ENCODE results near the gene ZNF330. TPM values are rescaled to one million over a fixed set of nuclear protein-coding genes. Genes with fewer than 3 reads are reported as not detected.

ZNF330 gene
- total RNA-seq, 1 donor from 2014 or later: 33.8 TPM

GRCh38 chr4:141196227-141196933 is 24.3 kb upstream of the ZNF330 start:
- H3K27me3 Mint-ChIP-seq (ENCODE audit: low read depth): peaks cover 39% of the 10 kb centered on the region
- no peak overlapping the region for H3K27ac Mint-ChIP-seq (ENCODE audit: unreplicated experiment)
- no peak for DNase-seq (ENCODE audit: low read depth, low spot score)
- no peaks in the 10 kb centered on the region for H3K9me3 Mint-ChIP-seq
- H3K36me3 Mint-ChIP-seq (ENCODE audit: low read depth): no peaks in the 10 kb centered on the region
- H3K4me3 Mint-ChIP-seq: no peak overlapping the region
- no peak for TF ChIP-seq CTCF (conservative IDR thresholded peaks at IDR 0.05)
- no peaks in the 10 kb centered on the region for H3K4me1 Mint-ChIP-seq

- no peak for TF ChIP-seq CTCF (conservative IDR thresholded peaks at IDR 0.05)
- Mint-ChIP-seq H3K27ac (ENCODE audit: unreplicated experiment) (no peak overlapping the region), H3K27me3 (ENCODE audit: low read depth) (peaks cover 19% of the 10 kb centered on the region), H3K9me3 (no peaks in the 10 kb centered on the region), H3K36me3 (ENCODE audit: low read depth) (no peaks in the 10 kb centered on the region), H3K4me3 (no peak overlapping the region), H3K4me1 (no peaks in the 10 kb centered on the region)
- no peak for DNase-seq (ENCODE audit: low read depth, low spot score)
Observed at GRCh38 chr4:141207961-141208360, 12.7 kb upstream of the ZNF330 start.

- DNase-seq (ENCODE audit: low read depth, low spot score): no peak
- H3K9me3 Mint-ChIP-seq: no peaks in the 10 kb centered on the region
- H3K4me3 Mint-ChIP-seq: no peak overlapping the region
- no peak for TF ChIP-seq CTCF (conservative IDR thresholded peaks at IDR 0.05)
- no peaks in the 10 kb centered on the region for H3K36me3 Mint-ChIP-seq (ENCODE audit: low read depth)
- H3K27ac Mint-ChIP-seq (ENCODE audit: unreplicated experiment): no peak overlapping the region
- H3K27me3 Mint-ChIP-seq (ENCODE audit: low read depth): peaks cover 9% of the 10 kb centered on the region
- peaks cover 3% of the 10 kb centered on the region for H3K4me1 Mint-ChIP-seq
Observed at GRCh38 chr4:141210168-141210567, 10.5 kb upstream of the ZNF330 start.

GRCh38 chr4:141213550-141213991 is 7.1 kb upstream of the ZNF330 start:
- TF ChIP-seq CTCF (conservative IDR thresholded peaks at IDR 0.05): no peak
- no peaks in the 10 kb centered on the region for H3K27me3 Mint-ChIP-seq (ENCODE audit: low read depth)
- no peaks in the 10 kb centered on the region for H3K36me3 Mint-ChIP-seq (ENCODE audit: low read depth)
- DNase-seq (ENCODE audit: low read depth, low spot score): no peak
- peaks cover 4% of the 10 kb centered on the region for H3K4me1 Mint-ChIP-seq
- no peak overlapping the region for H3K4me3 Mint-ChIP-seq
- H3K9me3 Mint-ChIP-seq: no peaks in the 10 kb centered on the region
- no peak overlapping the region for H3K27ac Mint-ChIP-seq (ENCODE audit: unreplicated experiment)

- Mint-ChIP-seq H3K4me3 (no peak overlapping the region), H3K4me1 (peaks cover 7% of the 10 kb centered on the region), H3K27ac (ENCODE audit: unreplicated experiment) (no peak overlapping the region), H3K9me3 (peaks cover 3% of the 10 kb centered on the region), H3K36me3 (ENCODE audit: low read depth) (peaks cover 3% of the 10 kb centered on the region), H3K27me3 (ENCODE audit: low read depth) (no peaks in the 10 kb centered on the region)
- DNase-seq (ENCODE audit: low read depth, low spot score): no peak
- no peak for TF ChIP-seq CTCF (conservative IDR thresholded peaks at IDR 0.05)
Observed at GRCh38 chr4:141215030-141215429, 5.7 kb upstream of the ZNF330 start.

All from neural crest cell (in vitro differentiated cells).